HEK293T (cell line): ENCODE results near the gene PLA2G12B.

ENCODE experiments used
- ARNT ChIP-seq: fragments of 450-650 bp; IDR thresholded peaks from 2 replicates; pipeline ENCODE4 v1.6.1; 2017; ENCODE audit warnings: mild to moderate bottlenecking
- BHLHE40 ChIP-seq: fragments of 450-650 bp; IDR thresholded peaks from 2 replicates; pipeline ENCODE4 v1.6.1; 2016; ENCODE audit warnings: mild to moderate bottlenecking, moderate library complexity, borderline replicate concordance
- CTBP1 ChIP-seq: fragments of 450-650 bp; IDR thresholded peaks from 2 replicates; pipeline ENCODE4 v1.6.1; 2016; ENCODE audit warnings: borderline replicate concordance
- ELF4 ChIP-seq: fragments of 450-650 bp; IDR thresholded peaks from 2 replicates; pipeline ENCODE4 v1.6.1; 2017; ENCODE audit warnings: antibody characterized with exemption
- FOXK2 ChIP-seq: fragments of 450-650 bp; IDR thresholded peaks from 2 replicates; pipeline ENCODE4 v1.6.1; 2016; ENCODE audit warnings: mild to moderate bottlenecking
- FOXM1 ChIP-seq: fragments of 450-650 bp; IDR thresholded peaks from 2 replicates; pipeline ENCODE4 v1.6.1; 2017; ENCODE audit warnings: mild to moderate bottlenecking, borderline replicate concordance
- L3MBTL2 ChIP-seq: fragments of 450-650 bp; conservative IDR thresholded peaks from 2 replicates; pipeline ENCODE4 v1.6.1; 2016; ENCODE audit warnings: mild to moderate bottlenecking
- LEF1 ChIP-seq: fragments of 450-650 bp; IDR thresholded peaks from 2 replicates; pipeline ENCODE4 v1.6.1; 2017; ENCODE audit warnings: mild to moderate bottlenecking, borderline replicate concordance
- NFRKB ChIP-seq: fragments of 450-650 bp; IDR thresholded peaks from 2 replicates; pipeline ENCODE4 v1.6.1; 2016; ENCODE audit warnings: mild to moderate bottlenecking, moderate library complexity
- SP1 ChIP-seq: fragments of 450-650 bp; IDR thresholded peaks from 2 replicates; pipeline ENCODE4 v1.6.1; 2017
- SUZ12 ChIP-seq: fragments of 450-650 bp; IDR thresholded peaks from 2 replicates; pipeline ENCODE4 v1.6.1; 2016; ENCODE audit warnings: mild to moderate bottlenecking
- ZNF384 ChIP-seq: fragments of 450-650 bp; IDR thresholded peaks from 2 replicates; pipeline ENCODE4 v1.6.1; 2016

- TF ChIP-seq BHLHE40, result no peak
- TF ChIP-seq FOXM1, result no peak
- no peak for TF ChIP-seq ELF4
- TF ChIP-seq LEF1, result no peak
- no peak for TF ChIP-seq CTBP1
- no peak for TF ChIP-seq SP1
- TF ChIP-seq ZNF384, result no peak
- no peak for TF ChIP-seq FOXK2
- TF ChIP-seq ARNT, result no peak
- no peak for TF ChIP-seq SUZ12
- no peak for TF ChIP-seq L3MBTL2
- no peak for TF ChIP-seq NFRKB
Observed at GRCh38 chr10:72898616-72899015, 56.0 kb downstream of the PLA2G12B start.
